ENCODE measurements around the gene PDE5A. TPM values are rescaled to one million over a fixed set of nuclear protein-coding genes. Genes with fewer than 3 reads are reported as not detected.
"Not testable (repeated sequence)": the region's sequence is repeated elsewhere in the genome, so short reads cannot be mapped to it uniquely, and the experiment has no call there.

The PDE5A gene
- polyA plus RNA-seq, 3 donors = 0.80 to 0.82 TPM; not detected in 1

DNA sequence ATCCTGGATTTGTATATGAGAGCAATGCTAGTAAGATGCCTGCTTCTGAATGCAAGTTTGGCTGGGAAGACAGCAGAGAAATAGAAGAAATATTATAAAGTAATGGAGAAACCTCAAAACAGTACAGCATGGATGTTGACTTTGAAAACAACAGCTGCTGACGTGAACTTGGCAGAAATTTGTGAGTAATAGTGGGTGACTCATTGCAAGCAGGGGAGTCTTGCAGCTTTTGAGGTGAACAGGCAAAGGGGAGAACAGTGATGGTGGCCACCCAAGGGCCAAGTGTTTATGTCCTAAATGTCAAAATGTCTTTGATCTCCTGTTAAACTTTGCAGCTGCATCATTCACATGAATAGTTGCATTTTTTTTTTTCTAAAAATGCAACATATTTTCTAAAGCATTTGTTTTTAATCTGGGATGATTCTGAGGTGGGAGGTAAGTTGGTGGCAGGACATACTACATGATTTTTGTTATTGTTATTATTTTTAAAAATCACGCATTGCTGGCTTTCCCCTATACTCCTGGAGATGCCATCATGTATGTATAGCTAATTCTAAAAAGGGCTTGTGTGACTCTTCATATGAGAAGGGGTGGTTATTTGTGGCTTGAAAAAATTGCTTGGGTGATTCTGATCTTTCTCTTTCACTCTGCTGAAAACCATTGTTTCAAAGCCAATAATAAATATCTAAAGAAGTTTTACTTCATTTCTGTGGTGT is 158.4 kb downstream of the PDE5A start:
- H3K4me3 ChIP-seq (replicated peaks in 1 of 3; ENCODE audit: low read depth in 2 of 3, low read length in 3 of 3); H2AFZ ChIP-seq (ENCODE audit: insufficient read depth, low read depth, low read length, poor library complexity, severe bottlenecking); H3K9ac ChIP-seq (ENCODE audit: insufficient read depth, low read length, poor library complexity, severe bottlenecking); H3K9me3 ChIP-seq (replicated peaks in 1 of 2; ENCODE audit: control insufficient read depth in 1 of 2, insufficient read depth in 1 of 2, low read length in 2 of 2); H3K79me2 ChIP-seq (ENCODE audit: insufficient read depth, low read length); H3K27ac ChIP-seq (ENCODE audit: low read depth in 1 of 2, low read length in 2 of 2); H3K4me1 Mint-ChIP-seq; H3K4me3 Mint-ChIP-seq; H4K20me1 ChIP-seq (ENCODE audit: insufficient read depth, low read length); H3K4me2 ChIP-seq (replicated peaks; ENCODE audit: extremely low read depth, low read length, poor library complexity, severe bottlenecking); H3K9me3 Mint-ChIP-seq; intact Hi-C loops (cut with micrococcal nuclease); H3K27me3 Mint-ChIP-seq (ENCODE audit: low read depth in 3 of 3); H3K27me3 ChIP-seq (ENCODE audit: control insufficient read depth in 2 of 2, insufficient read depth in 2 of 2, low read length in 2 of 2); H3K4me1 ChIP-seq (ENCODE audit: control insufficient read depth in 1 of 2, insufficient read depth in 2 of 2, low read length in 2 of 2): not testable (repeated sequence)
- 29% methylated on average over 1 of the region's 2 CpGs for WGBS (ENCODE audit: insufficient coverage)
- H3K36me3 Mint-ChIP-seq = peaks cover 49 to 59% of the 10 kb centered on the region in 2 donors
- H3K36me3 ChIP-seq (replicated peaks in 1 of 2; ENCODE audit: control insufficient read depth in 1 of 2, insufficient read depth in 2 of 2, low read length in 2 of 2) = peaks cover 11 to 65% of the 10 kb centered on the region in 2 donors
- DNase-seq = peak in 1 of 3 donors; percentile 21
- H3K27ac Mint-ChIP-seq = peak overlapping the region in 1 of 7 donors; percentile 22

DNA sequence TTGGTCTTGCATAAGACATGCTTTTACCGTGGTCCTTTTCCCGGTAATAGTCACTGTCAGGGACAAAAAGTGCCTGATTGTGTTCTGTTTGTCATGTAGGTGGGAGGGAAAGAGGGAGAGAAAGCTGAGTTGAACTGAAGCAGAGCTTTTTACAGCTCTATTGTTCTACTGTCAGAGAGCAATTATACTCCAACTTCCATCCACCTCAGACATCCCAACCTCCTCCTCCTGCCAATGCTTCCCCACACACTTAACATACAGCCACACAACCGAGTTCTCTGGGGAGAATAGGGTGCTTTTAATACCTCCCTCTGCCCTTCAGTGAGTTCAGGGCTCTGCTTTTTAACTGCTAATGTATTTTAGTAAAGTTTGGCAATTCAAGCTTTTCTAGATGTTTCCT is 159.6 kb downstream of the PDE5A start:
- H3K4me2 ChIP-seq (replicated peaks; ENCODE audit: extremely low read depth, low read length, poor library complexity, severe bottlenecking); DNase-seq; H2AFZ ChIP-seq (ENCODE audit: insufficient read depth, low read depth, low read length, poor library complexity, severe bottlenecking); H3K79me2 ChIP-seq (ENCODE audit: insufficient read depth, low read length); H3K4me1 Mint-ChIP-seq; H3K9me3 Mint-ChIP-seq; H3K4me3 Mint-ChIP-seq; H3K27me3 ChIP-seq (ENCODE audit: control insufficient read depth in 2 of 2, insufficient read depth in 2 of 2, low read length in 2 of 2); H3K9ac ChIP-seq (ENCODE audit: insufficient read depth, low read length, poor library complexity, severe bottlenecking); H4K20me1 ChIP-seq (ENCODE audit: insufficient read depth, low read length); H3K9me3 ChIP-seq (replicated peaks in 1 of 2; ENCODE audit: control insufficient read depth in 1 of 2, insufficient read depth in 1 of 2, low read length in 2 of 2); H3K27me3 Mint-ChIP-seq (ENCODE audit: low read depth in 3 of 3); H3K4me1 ChIP-seq (ENCODE audit: control insufficient read depth in 1 of 2, insufficient read depth in 2 of 2, low read length in 2 of 2); H3K4me3 ChIP-seq (replicated peaks in 1 of 3; ENCODE audit: low read depth in 2 of 3, low read length in 3 of 3); H3K27ac ChIP-seq (ENCODE audit: low read depth in 1 of 2, low read length in 2 of 2); intact Hi-C loops (cut with micrococcal nuclease): not testable (repeated sequence)
- H3K36me3 Mint-ChIP-seq = peaks cover 43 to 57% of the 10 kb centered on the region in 2 donors
- peaks cover 13 to 61% of the 10 kb centered on the region in 2 donors for H3K36me3 ChIP-seq (replicated peaks in 1 of 2; ENCODE audit: control insufficient read depth in 1 of 2, insufficient read depth in 2 of 2, low read length in 2 of 2)
- WGBS (ENCODE audit: insufficient coverage) = no CpG with 5 or more reads among the region's 3 CpGs
- H3K27ac Mint-ChIP-seq = peak overlapping the region in 2 of 7 donors; percentile 23 to 62

DNA sequence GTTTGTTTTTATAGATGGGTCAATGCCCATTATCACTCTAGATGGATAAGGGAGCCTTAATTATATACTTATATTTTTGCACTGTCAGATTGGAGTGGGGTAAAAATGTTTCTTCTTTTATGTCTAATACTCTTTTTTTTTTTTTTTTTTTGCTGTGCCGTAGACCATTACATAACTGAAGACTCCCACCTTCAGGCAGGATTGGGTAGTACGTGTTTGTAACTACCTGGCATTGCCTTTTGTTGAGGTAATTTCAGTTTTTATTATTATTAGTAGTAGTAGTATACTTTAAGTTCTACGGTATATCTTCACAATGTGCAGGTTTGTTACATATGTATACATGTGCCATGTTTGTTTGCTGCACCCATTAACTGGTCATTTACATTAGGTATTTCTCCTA is 165.9 kb downstream of the PDE5A start:
- H3K4me3 Mint-ChIP-seq; H3K4me1 Mint-ChIP-seq; H2AFZ ChIP-seq (ENCODE audit: insufficient read depth, low read depth, low read length, poor library complexity, severe bottlenecking); H3K9ac ChIP-seq (ENCODE audit: insufficient read depth, low read length, poor library complexity, severe bottlenecking); H3K4me3 ChIP-seq (replicated peaks in 1 of 3; ENCODE audit: low read depth in 2 of 3, low read length in 3 of 3); H4K20me1 ChIP-seq (ENCODE audit: insufficient read depth, low read length); H3K9me3 ChIP-seq (replicated peaks in 1 of 2; ENCODE audit: control insufficient read depth in 1 of 2, insufficient read depth in 1 of 2, low read length in 2 of 2); H3K9me3 Mint-ChIP-seq; H3K27me3 Mint-ChIP-seq (ENCODE audit: low read depth in 3 of 3); H3K27me3 ChIP-seq (ENCODE audit: control insufficient read depth in 2 of 2, insufficient read depth in 2 of 2, low read length in 2 of 2); H3K4me2 ChIP-seq (replicated peaks; ENCODE audit: extremely low read depth, low read length, poor library complexity, severe bottlenecking); H3K27ac ChIP-seq (ENCODE audit: low read depth in 1 of 2, low read length in 2 of 2); DNase-seq; H3K4me1 ChIP-seq (ENCODE audit: control insufficient read depth in 1 of 2, insufficient read depth in 2 of 2, low read length in 2 of 2); intact Hi-C loops (cut with micrococcal nuclease); H3K79me2 ChIP-seq (ENCODE audit: insufficient read depth, low read length): not testable (repeated sequence)
- TF ChIP-seq, protein P1, sequence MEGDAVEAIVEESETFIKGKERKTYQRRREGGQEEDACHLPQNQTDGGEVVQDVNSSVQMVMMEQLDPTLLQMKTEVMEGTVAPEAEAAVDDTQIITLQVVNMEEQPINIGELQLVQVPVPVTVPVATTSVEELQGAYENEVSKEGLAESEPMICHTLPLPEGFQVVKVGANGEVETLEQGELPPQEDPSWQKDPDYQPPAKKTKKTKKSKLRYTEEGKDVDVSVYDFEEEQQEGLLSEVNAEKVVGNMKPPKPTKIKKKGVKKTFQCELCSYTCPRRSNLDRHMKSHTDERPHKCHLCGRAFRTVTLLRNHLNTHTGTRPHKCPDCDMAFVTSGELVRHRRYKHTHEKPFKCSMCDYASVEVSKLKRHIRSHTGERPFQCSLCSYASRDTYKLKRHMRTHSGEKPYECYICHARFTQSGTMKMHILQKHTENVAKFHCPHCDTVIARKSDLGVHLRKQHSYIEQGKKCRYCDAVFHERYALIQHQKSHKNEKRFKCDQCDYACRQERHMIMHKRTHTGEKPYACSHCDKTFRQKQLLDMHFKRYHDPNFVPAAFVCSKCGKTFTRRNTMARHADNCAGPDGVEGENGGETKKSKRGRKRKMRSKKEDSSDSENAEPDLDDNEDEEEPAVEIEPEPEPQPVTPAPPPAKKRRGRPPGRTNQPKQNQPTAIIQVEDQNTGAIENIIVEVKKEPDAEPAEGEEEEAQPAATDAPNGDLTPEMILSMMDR (IDR thresholded peaks at IDR 0.05) = peak; percentile 22
- H3K36me3 ChIP-seq (replicated peaks in 1 of 2; ENCODE audit: control insufficient read depth in 1 of 2, insufficient read depth in 2 of 2, low read length in 2 of 2) = peaks cover 10 to 42% of the 10 kb centered on the region in 2 donors
- Mint-ChIP-seq H3K27ac (peak overlapping the region in 1 of 7 donors; percentile 25), H3K36me3 (peaks cover 27 to 37% of the 10 kb centered on the region in 2 donors)
- WGBS (ENCODE audit: insufficient coverage) = no CpG with 5 or more reads among the region's 3 CpGs

DNA sequence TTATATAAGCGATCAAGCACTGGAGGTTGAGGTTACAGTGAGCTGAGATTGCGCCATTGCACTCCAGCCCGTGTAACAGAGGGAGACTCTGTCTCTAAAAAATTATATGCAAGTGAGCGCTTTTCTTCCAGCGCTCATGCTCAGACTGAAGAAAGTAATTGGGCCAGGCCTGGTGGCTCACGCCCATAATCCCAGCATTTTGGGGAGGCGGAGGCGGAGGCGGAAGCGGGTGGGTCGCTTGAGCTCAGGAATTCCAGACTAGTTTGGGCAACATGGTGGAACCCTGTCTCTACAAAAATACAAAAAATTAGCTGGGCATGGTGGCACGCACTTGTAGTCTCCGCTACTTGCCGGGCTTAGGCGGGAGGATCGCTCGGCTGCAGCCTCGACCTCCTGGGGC is 172.9 kb downstream of the PDE5A start:
- H3K4me3 Mint-ChIP-seq = peak overlapping the region in 1 of 2 donors; percentile 78
- DNase-seq; H3K36me3 ChIP-seq (replicated peaks in 1 of 2; ENCODE audit: control insufficient read depth in 1 of 2, insufficient read depth in 2 of 2, low read length in 2 of 2); H3K27me3 Mint-ChIP-seq (ENCODE audit: low read depth in 3 of 3); H3K9me3 Mint-ChIP-seq; H3K4me2 ChIP-seq (replicated peaks; ENCODE audit: extremely low read depth, low read length, poor library complexity, severe bottlenecking); H3K9me3 ChIP-seq (replicated peaks in 1 of 2; ENCODE audit: control insufficient read depth in 1 of 2, insufficient read depth in 1 of 2, low read length in 2 of 2); H4K20me1 ChIP-seq (ENCODE audit: insufficient read depth, low read length); H3K4me1 ChIP-seq (ENCODE audit: control insufficient read depth in 1 of 2, insufficient read depth in 2 of 2, low read length in 2 of 2); H3K36me3 Mint-ChIP-seq; H3K9ac ChIP-seq (ENCODE audit: insufficient read depth, low read length, poor library complexity, severe bottlenecking); H2AFZ ChIP-seq (ENCODE audit: insufficient read depth, low read depth, low read length, poor library complexity, severe bottlenecking); H3K27me3 ChIP-seq (ENCODE audit: control insufficient read depth in 2 of 2, insufficient read depth in 2 of 2, low read length in 2 of 2); H3K4me1 Mint-ChIP-seq; H3K27ac ChIP-seq (ENCODE audit: low read depth in 1 of 2, low read length in 2 of 2); intact Hi-C loops (cut with micrococcal nuclease): not testable (repeated sequence)
- peaks cover 16% of the 10 kb centered on the region for H3K79me2 ChIP-seq (ENCODE audit: insufficient read depth, low read length)
- WGBS (ENCODE audit: insufficient coverage) = 47% methylated on average over 3 of the region's 18 CpGs
- peak overlapping the region in 4 of 7 donors; percentile 24 to 87 (median 54) for H3K27ac Mint-ChIP-seq
- peak overlapping the region in 1 of 3 experiments; percentile 10 for H3K4me3 ChIP-seq (replicated peaks in 1 of 3; ENCODE audit: low read depth in 2 of 3, low read length in 3 of 3)

All from CD14-positive monocyte (primary cell).